Tibial nerve (tissue), 3 donors: Measurements from ENCODE around the gene EBF4.

Experiments used
- POLR2A ChIP-seq, 2 donors: fragments of 450-650 bp; IDR thresholded peaks; one replicate each; pipeline ENCODE4 v1.6.1; 2017; ENCODE audit warnings: antibody characterized with exemption in 2 of 2, mild to moderate bottlenecking in 2 of 2, moderate library complexity in 2 of 2
- TF ChIP-seq, protein P1 (sequence below), 5 experiments: fragments of 200-600 bp in 3 of 5; fragments of 450-650 bp in 2 of 5; sonication (generic) in 3 of 5; IDR thresholded peaks; one replicate each; pipeline ENCODE4 v1.5.1; 2016 to 2019; ENCODE audit warnings: antibody characterized with exemption in 5 of 5, mild to moderate bottlenecking in 3 of 5, moderate library complexity in 2 of 5

- TF ChIP-seq, protein P1, sequence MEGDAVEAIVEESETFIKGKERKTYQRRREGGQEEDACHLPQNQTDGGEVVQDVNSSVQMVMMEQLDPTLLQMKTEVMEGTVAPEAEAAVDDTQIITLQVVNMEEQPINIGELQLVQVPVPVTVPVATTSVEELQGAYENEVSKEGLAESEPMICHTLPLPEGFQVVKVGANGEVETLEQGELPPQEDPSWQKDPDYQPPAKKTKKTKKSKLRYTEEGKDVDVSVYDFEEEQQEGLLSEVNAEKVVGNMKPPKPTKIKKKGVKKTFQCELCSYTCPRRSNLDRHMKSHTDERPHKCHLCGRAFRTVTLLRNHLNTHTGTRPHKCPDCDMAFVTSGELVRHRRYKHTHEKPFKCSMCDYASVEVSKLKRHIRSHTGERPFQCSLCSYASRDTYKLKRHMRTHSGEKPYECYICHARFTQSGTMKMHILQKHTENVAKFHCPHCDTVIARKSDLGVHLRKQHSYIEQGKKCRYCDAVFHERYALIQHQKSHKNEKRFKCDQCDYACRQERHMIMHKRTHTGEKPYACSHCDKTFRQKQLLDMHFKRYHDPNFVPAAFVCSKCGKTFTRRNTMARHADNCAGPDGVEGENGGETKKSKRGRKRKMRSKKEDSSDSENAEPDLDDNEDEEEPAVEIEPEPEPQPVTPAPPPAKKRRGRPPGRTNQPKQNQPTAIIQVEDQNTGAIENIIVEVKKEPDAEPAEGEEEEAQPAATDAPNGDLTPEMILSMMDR (IDR thresholded peaks at IDR 0.05), result no peak
- TF ChIP-seq POLR2A (IDR thresholded peaks at IDR 0.05), result no peak
Observed at GRCh38 chr20:2703716-2704475, 11.3 kb downstream of the EBF4 start.
